ENCODE results near the gene PPP1R3D.

The PPP1R3D gene

DNA sequence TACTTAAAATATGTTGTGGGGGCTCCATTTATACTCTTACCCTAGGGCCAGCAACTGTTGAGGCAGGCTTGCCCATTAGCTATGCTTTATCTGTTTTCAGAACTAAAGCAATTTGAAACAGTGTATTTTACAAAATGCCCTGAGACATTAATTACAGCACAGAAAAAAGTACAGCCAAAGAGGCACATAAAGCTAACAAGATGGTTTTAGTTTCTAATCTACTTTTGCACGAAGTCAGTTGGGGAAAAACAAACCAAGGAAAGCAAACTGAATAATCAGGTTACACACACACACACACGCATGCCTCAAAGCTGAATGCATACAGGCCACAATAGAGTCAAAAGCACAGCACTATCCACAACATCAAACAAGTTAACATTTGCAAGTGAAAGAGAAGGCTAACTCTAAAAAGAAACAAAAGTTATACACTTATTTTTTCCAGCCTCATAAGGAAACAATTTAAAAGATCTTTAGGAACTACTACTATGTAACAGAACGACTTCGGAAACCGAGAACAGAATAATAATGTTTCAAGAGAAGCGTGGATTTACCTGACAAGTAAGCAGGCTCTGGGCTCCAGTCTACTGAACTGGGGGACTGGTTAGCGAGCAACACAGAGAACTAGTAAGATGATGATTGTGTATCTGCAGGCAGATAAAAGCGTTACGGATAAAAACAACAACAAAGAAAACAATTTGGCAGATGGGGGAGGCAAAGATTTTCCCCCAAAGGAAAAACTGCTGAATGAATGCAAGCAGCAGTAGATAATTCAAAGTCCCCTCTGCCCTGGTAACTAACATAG is 8.4 kb downstream of the PPP1R3D start:
- Histone ChIP-seq H3K4me3 (ENCODE audit: low read length) (no peak overlapping the region), H3K27me3 (replicated peaks; ENCODE audit: insufficient read depth, low read length) (no peaks in the 10 kb centered on the region), H3F3A (ENCODE audit: insufficient read depth, low read length) (0 out of 2 replicates have a peak, but pooled peaks cover 5% of the 10 kb centered on the region), H3K4me2 (ENCODE audit: low read depth, low read length) (no peak overlapping the region), H3K4me1 (ENCODE audit: low read length) (peaks cover 29% of the 10 kb centered on the region), H3K9ac (ENCODE audit: low read length) (no peak overlapping the region), H3K79me2 (ENCODE audit: low read length) (no peaks in the 10 kb centered on the region), H3K27ac (ENCODE audit: low read length) (no peak overlapping the region), H3K9me2 (replicated peaks; ENCODE audit: insufficient read depth, low read length) (no peaks in the 10 kb centered on the region), H4K20me1 (ENCODE audit: insufficient read depth, low read length) (no peaks in the 10 kb centered on the region), H3K36me3 (replicated peaks; ENCODE audit: insufficient read depth, low read length) (no peaks in the 10 kb centered on the region), H2AFZ (ENCODE audit: low read length) (no peak overlapping the region), H3K9me3 (replicated peaks; ENCODE audit: insufficient read depth, low read length) (no peaks in the 10 kb centered on the region)
- TF ChIP-seq EZH2phosphoT487 (IDR thresholded peaks at IDR 0.05; ENCODE audit: low read length), result no peak
- TF ChIP-seq EZH2 (optimal IDR thresholded peaks at IDR 0.05; ENCODE audit: low read depth, low read length), result no peak
- TF ChIP-seq, protein P1, sequence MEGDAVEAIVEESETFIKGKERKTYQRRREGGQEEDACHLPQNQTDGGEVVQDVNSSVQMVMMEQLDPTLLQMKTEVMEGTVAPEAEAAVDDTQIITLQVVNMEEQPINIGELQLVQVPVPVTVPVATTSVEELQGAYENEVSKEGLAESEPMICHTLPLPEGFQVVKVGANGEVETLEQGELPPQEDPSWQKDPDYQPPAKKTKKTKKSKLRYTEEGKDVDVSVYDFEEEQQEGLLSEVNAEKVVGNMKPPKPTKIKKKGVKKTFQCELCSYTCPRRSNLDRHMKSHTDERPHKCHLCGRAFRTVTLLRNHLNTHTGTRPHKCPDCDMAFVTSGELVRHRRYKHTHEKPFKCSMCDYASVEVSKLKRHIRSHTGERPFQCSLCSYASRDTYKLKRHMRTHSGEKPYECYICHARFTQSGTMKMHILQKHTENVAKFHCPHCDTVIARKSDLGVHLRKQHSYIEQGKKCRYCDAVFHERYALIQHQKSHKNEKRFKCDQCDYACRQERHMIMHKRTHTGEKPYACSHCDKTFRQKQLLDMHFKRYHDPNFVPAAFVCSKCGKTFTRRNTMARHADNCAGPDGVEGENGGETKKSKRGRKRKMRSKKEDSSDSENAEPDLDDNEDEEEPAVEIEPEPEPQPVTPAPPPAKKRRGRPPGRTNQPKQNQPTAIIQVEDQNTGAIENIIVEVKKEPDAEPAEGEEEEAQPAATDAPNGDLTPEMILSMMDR (IDR thresholded peaks at IDR 0.05; ENCODE audit: low read length), result no peak
- no peak for DNase-seq

DNA sequence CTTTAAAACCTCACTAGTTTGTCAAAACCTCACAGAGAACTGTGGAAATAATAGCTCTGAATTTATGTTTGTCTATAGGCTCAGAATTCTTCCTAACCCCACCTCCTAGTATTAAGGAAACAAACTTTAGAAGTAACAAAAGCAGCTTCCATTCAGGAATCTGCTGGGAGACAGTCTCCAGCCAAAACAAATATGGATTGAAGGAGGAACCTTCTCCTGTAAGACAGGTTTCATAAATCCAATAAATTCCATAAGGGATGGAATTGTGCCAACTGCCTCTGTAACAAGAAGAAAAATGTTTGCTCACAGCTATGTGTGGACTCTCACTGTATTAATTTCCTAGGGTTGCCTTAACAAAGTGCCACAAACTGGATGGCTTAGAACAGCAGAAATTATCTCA is 14.2 kb downstream of the PPP1R3D start:
- Histone ChIP-seq H3K27me3 (replicated peaks; ENCODE audit: insufficient read depth, low read length) (no peaks in the 10 kb centered on the region), H3K4me1 (ENCODE audit: low read length) (peaks cover 29% of the 10 kb centered on the region), H3F3A (ENCODE audit: insufficient read depth, low read length) (0 out of 2 replicates have a peak, but pooled peaks cover 5% of the 10 kb centered on the region), H3K36me3 (replicated peaks; ENCODE audit: insufficient read depth, low read length) (no peaks in the 10 kb centered on the region), H2AFZ (ENCODE audit: low read length) (no peak overlapping the region), H3K27ac (ENCODE audit: low read length) (no peak overlapping the region), H4K20me1 (ENCODE audit: insufficient read depth, low read length) (no peaks in the 10 kb centered on the region), H3K9me2 (replicated peaks; ENCODE audit: insufficient read depth, low read length) (no peaks in the 10 kb centered on the region), H3K9ac (ENCODE audit: low read length) (no peak overlapping the region), H3K79me2 (ENCODE audit: low read length) (no peaks in the 10 kb centered on the region), H3K9me3 (replicated peaks; ENCODE audit: insufficient read depth, low read length) (no peaks in the 10 kb centered on the region), H3K4me3 (ENCODE audit: low read length) (no peak overlapping the region), H3K4me2 (ENCODE audit: low read depth, low read length) (no peak overlapping the region)
- TF ChIP-seq, protein P1 (IDR thresholded peaks at IDR 0.05; ENCODE audit: low read length), result no peak
- TF ChIP-seq EZH2 (optimal IDR thresholded peaks at IDR 0.05; ENCODE audit: low read depth, low read length) (no peak), EZH2phosphoT487 (IDR thresholded peaks at IDR 0.05; ENCODE audit: low read length) (no peak)
- no peak for DNase-seq

DNA sequence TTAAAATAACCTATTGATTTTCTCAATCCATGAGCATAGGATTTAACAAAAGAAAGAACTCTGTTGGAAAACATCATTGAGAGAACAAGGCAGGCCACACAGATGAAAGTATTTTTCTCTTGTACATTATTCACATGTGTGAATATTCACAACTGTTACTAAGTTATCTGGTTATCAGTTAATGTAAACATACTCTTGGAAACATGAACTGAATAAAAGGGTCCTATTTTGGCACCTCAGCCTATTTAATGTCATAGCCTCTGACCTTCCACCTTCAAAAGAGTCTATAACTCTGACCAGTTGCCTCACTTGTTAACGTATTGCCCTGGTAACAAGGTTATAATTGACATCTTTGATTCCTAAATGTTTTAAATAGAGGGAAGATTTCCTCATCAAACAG is 14.7 kb downstream of the PPP1R3D start:
- no peak for TF ChIP-seq EZH2phosphoT487 (IDR thresholded peaks at IDR 0.05; ENCODE audit: low read length)
- TF ChIP-seq, protein P1 (IDR thresholded peaks at IDR 0.05; ENCODE audit: low read length), result no peak
- no peak for TF ChIP-seq EZH2 (optimal IDR thresholded peaks at IDR 0.05; ENCODE audit: low read depth, low read length)
- Histone ChIP-seq H3K79me2 (ENCODE audit: low read length) (no peaks in the 10 kb centered on the region), H3K4me3 (ENCODE audit: low read length) (no peak overlapping the region), H3K9ac (ENCODE audit: low read length) (no peak overlapping the region), H3K9me3 (replicated peaks; ENCODE audit: insufficient read depth, low read length) (no peaks in the 10 kb centered on the region), H3K36me3 (replicated peaks; ENCODE audit: insufficient read depth, low read length) (no peaks in the 10 kb centered on the region), H4K20me1 (ENCODE audit: insufficient read depth, low read length) (no peaks in the 10 kb centered on the region), H3K27ac (ENCODE audit: low read length) (no peak overlapping the region), H3K9me2 (replicated peaks; ENCODE audit: insufficient read depth, low read length) (no peaks in the 10 kb centered on the region), H3K4me2 (ENCODE audit: low read depth, low read length) (no peak overlapping the region), H2AFZ (ENCODE audit: low read length) (no peak overlapping the region), H3F3A (ENCODE audit: insufficient read depth, low read length) (0 out of 2 replicates have a peak, but pooled peaks cover 5% of the 10 kb centered on the region), H3K27me3 (replicated peaks; ENCODE audit: insufficient read depth, low read length) (no peaks in the 10 kb centered on the region), H3K4me1 (ENCODE audit: low read length) (peaks cover 29% of the 10 kb centered on the region)
- DNase-seq, result no peak

Data from MM.1S (cell line).